HEK293 (cell line): ENCODE results near the gene TPM2.

Experiments used
- CTCF ChIA-PET: fragments of 350-600 bp; formaldehyde crosslinking; extraction: SDS; loops from one replicate; lab custom pipeline; 2021; ENCODE audit warnings: antibody characterized with exemption; lab: Yijun Ruan, JAX
- POLR2A ChIA-PET: fragments of 300-600 bp; formaldehyde crosslinking; extraction: SDS; loops from one replicate; lab custom pipeline; 2020; ENCODE audit warnings: antibody characterized with exemption, inconsistent platforms; lab: Yijun Ruan, JAX
- H3K27ac ChIP-seq: fragments of 200-500 bp; sonication (Bioruptor generic); 2 replicates; pipeline ENCODE4 v1.5.1; 2014; ENCODE audit warnings: low read depth, low read length, control low read depth, inconsistent platforms; ENCODE audit errors: extremely low read depth
- H3K36me3 ChIP-seq, 2 experiments: fragments of 200-500 bp in 1 of 2; sonication (Bioruptor generic) in 1 of 2; 1 replicate in 1 of 2; 2 replicates in 1 of 2; pipeline ENCODE4 v1.5.1; 2014 to 2017; ENCODE audit warnings: inconsistent platforms in 2 of 2, low read length in 2 of 2; ENCODE audit not compliant: control insufficient read depth in 2 of 2, insufficient read depth in 1 of 2
- H3K4me1 ChIP-seq: fragments of 200-500 bp; sonication (Bioruptor generic); 2 replicates; pipeline ENCODE4 v1.5.1; 2014; ENCODE audit warnings: mild to moderate bottlenecking, low read length, inconsistent platforms; ENCODE audit not compliant: control insufficient read depth, insufficient read depth
- H3K4me3 ChIP-seq: 2 replicates; pipeline ENCODE4 v1.5.1; 2011; ENCODE audit warnings: low read depth, mild to moderate bottlenecking, control low read depth, low read length, moderate library complexity
- H3K9me3 ChIP-seq: fragments of 200-500 bp; sonication (Bioruptor generic); 2 replicates; pipeline ENCODE4 v1.5.1; 2014; ENCODE audit warnings: low read depth, low read length, inconsistent platforms; ENCODE audit not compliant: control insufficient read depth, insufficient read depth
- KLF10 ChIP-seq: fragments of 450-650 bp; IDR thresholded peaks from 2 replicates; pipeline ENCODE4 v1.5.1; 2018; ENCODE audit warnings: missing biosample characterization, mild to moderate bottlenecking, missing genetic modification characterization
- REPIN1 ChIP-seq: fragments of 450-650 bp; formaldehyde crosslinking; IDR thresholded peaks from 2 replicates; pipeline ENCODE4 v1.5.1; 2017; ENCODE audit warnings: missing biosample characterization, missing genetic modification characterization, low read depth
- ZBTB20 ChIP-seq: fragments of 450-650 bp; formaldehyde crosslinking; IDR thresholded peaks from 2 replicates; pipeline ENCODE4 v1.5.1; 2016; ENCODE audit warnings: missing biosample characterization, missing genetic modification characterization
- ZBTB44 ChIP-seq: fragments of 450-650 bp; IDR thresholded peaks from 2 replicates; pipeline ENCODE4 v1.5.1; 2018; ENCODE audit warnings: missing biosample characterization, mild to moderate bottlenecking, missing genetic modification characterization
- ZNF10 ChIP-seq: fragments of 450-650 bp; formaldehyde crosslinking; IDR thresholded peaks from 2 replicates; pipeline ENCODE4 v1.5.1; 2017; ENCODE audit warnings: missing biosample characterization, missing genetic modification characterization
- ZNF112 ChIP-seq: fragments of 450-650 bp; formaldehyde crosslinking; IDR thresholded peaks from 2 replicates; pipeline ENCODE4 v1.5.0; 2017; ENCODE audit warnings: missing biosample characterization, missing genetic modification characterization
- ZNF140 ChIP-seq: fragments of 450-650 bp; formaldehyde crosslinking; IDR thresholded peaks from 2 replicates; pipeline ENCODE4 v1.5.1; 2016; ENCODE audit warnings: missing biosample characterization, missing genetic modification characterization
- ZNF18 ChIP-seq: fragments of 450-650 bp; formaldehyde crosslinking; IDR thresholded peaks from 2 replicates; pipeline ENCODE4 v1.5.1; 2016; ENCODE audit warnings: missing biosample characterization, missing genetic modification characterization
- ZNF23 ChIP-seq: fragments of 450-650 bp; formaldehyde crosslinking; IDR thresholded peaks from 2 replicates; pipeline ENCODE4 v1.5.1; 2016; ENCODE audit warnings: missing biosample characterization, missing genetic modification characterization, borderline replicate concordance
- ZNF37A ChIP-seq: fragments of 450-650 bp; IDR thresholded peaks from 2 replicates; pipeline ENCODE4 v1.5.1; 2018; ENCODE audit warnings: missing biosample characterization, missing genetic modification characterization
- ZNF398 ChIP-seq: fragments of 450-650 bp; formaldehyde crosslinking; IDR thresholded peaks from 2 replicates; pipeline ENCODE4 v1.5.1; 2017; ENCODE audit warnings: missing biosample characterization, missing genetic modification characterization
- ZNF530 ChIP-seq: fragments of 450-650 bp; formaldehyde crosslinking; IDR thresholded peaks from 2 replicates; pipeline ENCODE4 v1.5.1; 2016; ENCODE audit warnings: low read depth, missing biosample characterization, missing genetic modification characterization
- ZNF558 ChIP-seq: fragments of 450-650 bp; formaldehyde crosslinking; IDR thresholded peaks from 2 replicates; pipeline ENCODE4 v1.5.1; 2016; ENCODE audit warnings: missing biosample characterization, missing genetic modification characterization
- ZNF626 ChIP-seq: fragments of 450-650 bp; sonication (Bioruptor Pico); formaldehyde crosslinking; IDR thresholded peaks from 2 replicates; pipeline ENCODE4 v1.5.1; 2018; ENCODE audit warnings: missing biosample characterization, missing genetic modification characterization, inconsistent platforms
- ZNF658 ChIP-seq: fragments of 450-650 bp; formaldehyde crosslinking; IDR thresholded peaks from 2 replicates; pipeline ENCODE4; 2016; ENCODE audit warnings: missing biosample characterization, missing genetic modification characterization
- ZNF660 ChIP-seq: fragments of 450-650 bp; IDR thresholded peaks from 2 replicates; pipeline ENCODE4 v1.5.1; 2018; ENCODE audit warnings: missing biosample characterization, mild to moderate bottlenecking, missing genetic modification characterization
- ZNF76 ChIP-seq: fragments of 450-650 bp; formaldehyde crosslinking; IDR thresholded peaks from 2 replicates; pipeline ENCODE4; 2016; ENCODE audit warnings: low read depth, missing biosample characterization, missing genetic modification characterization, borderline replicate concordance
- ZNF792 ChIP-seq: fragments of 450-650 bp; formaldehyde crosslinking; IDR thresholded peaks from 2 replicates; pipeline ENCODE4 v1.5.1; 2016; ENCODE audit warnings: missing biosample characterization, missing genetic modification characterization
- ZSCAN16 ChIP-seq: fragments of 450-650 bp; formaldehyde crosslinking; IDR thresholded peaks from 2 replicates; pipeline ENCODE4 v1.5.1; 2016; ENCODE audit warnings: missing biosample characterization, missing genetic modification characterization

The TPM2 gene

GRCh38 chr9:35700942-35701341 lies 11.2 kb upstream of the TPM2 start:
- Histone ChIP-seq H3K27ac (no peak overlapping the region), H3K4me3 (no peak overlapping the region), H3K4me1 (no peaks in the 10 kb centered on the region), H3K9me3 (no peaks in the 10 kb centered on the region), H3K36me3 (peaks cover 27 to 100% of the 10 kb centered on the region in 2 experiments)
- POLR2A ChIA-PET = interaction anchor here (0.6 to 1.3 kb wide), 3 partner anchors 27 to 56 kb away, joined by 3 read pairs; partner anchors contain the start of genes CREB3 and TLN1
- TF ChIP-seq ZBTB44 (tag by site-specific recombination) (no peak), ZNF658 (tag by site-specific recombination) (no peak), ZNF140 (tag by site-specific recombination) (no peak), ZNF660 (tag by site-specific recombination) (no peak), ZNF23 (tag by site-specific recombination) (no peak), ZNF37A (no peak)
- CTCF ChIA-PET = interaction anchor here (0.7 to 1.2 kb wide), 6 partner anchors 8 to 54 kb away, joined by 3 to 5 read pairs (median 3); partner anchors contain the start of gene ARHGEF39

- H3K4me1 ChIP-seq = no peaks in the 10 kb centered on the region
- TF ChIP-seq REPIN1 (tag by site-specific recombination) (no peak), ZNF792 (no peak), KLF10 (tag by site-specific recombination) (no peak), ZSCAN16 (no peak), ZNF558 (tag by site-specific recombination) (no peak), ZNF530 (tag by site-specific recombination) (no peak), ZNF76 (no peak), ZNF10 (tag by site-specific recombination) (no peak), ZNF626 (tag by site-specific recombination) (no peak), ZBTB20 (tag by site-specific recombination) (no peak), ZNF398 (tag by site-specific recombination) (no peak), ZNF18 (no peak), ZNF112 (tag by site-specific recombination) (no peak)
- TF ChIP-seq, all 188 proteins: peak for 0
- ChIA-PET POLR2A (interaction anchor here (1.3 kb wide), 1 partner anchor 32 kb away, joined by 3 read pairs; the partner anchor contains the start of genes CREB3 and TLN1), CTCF (interaction anchor here (0.7 to 1.2 kb wide), 3 partner anchors 9 to 53 kb away, joined by 3 to 4 read pairs (median 3); no protein-coding TSS in a partner anchor)
- Histone ChIP-seq H3K27ac (no peak overlapping the region), H3K36me3 (peaks cover 27 to 94% of the 10 kb centered on the region in 2 experiments), H3K4me3 (no peak overlapping the region), H3K9me3 (no peaks in the 10 kb centered on the region)
Observed at GRCh38 chr9:35700031-35700430, 10.3 kb upstream of the TPM2 start.
